ENCODE results near the gene SLC35D2. TPM values are rescaled to one million over a fixed set of nuclear protein-coding genes. Genes with fewer than 3 reads are reported as not detected.

The SLC35D2 gene
- total and polyA plus RNA-seq, 7 donors, result 2.0 to 5.9 (median 3.1) TPM

DNA sequence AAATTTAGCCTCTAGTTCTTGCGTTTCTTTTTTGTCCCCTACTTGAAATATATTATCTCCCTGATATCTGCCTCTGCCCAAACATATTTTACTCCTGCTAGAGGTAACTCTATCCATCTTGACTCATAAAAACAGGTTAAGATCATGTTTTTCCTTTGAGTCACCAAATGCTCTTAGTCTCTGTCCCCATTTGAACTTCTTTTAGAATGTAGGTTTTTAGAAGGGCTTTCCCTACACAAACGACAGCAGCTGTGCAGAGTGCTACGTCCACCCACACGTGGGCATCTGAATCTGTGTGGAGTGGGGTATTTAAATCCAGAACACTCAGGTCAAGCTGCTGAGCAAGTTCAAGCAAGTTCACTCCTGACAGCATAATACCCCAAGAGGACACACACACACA is 83.7 kb downstream of the SLC35D2 start:
- H3K4me3 ChIP-seq, result no peak overlapping the region
- H3K27ac ChIP-seq, result no peak overlapping the region
- 41 to 57% (median 44%) methylated on average over 4 of the region's 4 CpGs for WGBS, 3 donors
- no peaks in the 10 kb centered on the region for H3K9me3 ChIP-seq
- TF ChIP-seq, protein P1, sequence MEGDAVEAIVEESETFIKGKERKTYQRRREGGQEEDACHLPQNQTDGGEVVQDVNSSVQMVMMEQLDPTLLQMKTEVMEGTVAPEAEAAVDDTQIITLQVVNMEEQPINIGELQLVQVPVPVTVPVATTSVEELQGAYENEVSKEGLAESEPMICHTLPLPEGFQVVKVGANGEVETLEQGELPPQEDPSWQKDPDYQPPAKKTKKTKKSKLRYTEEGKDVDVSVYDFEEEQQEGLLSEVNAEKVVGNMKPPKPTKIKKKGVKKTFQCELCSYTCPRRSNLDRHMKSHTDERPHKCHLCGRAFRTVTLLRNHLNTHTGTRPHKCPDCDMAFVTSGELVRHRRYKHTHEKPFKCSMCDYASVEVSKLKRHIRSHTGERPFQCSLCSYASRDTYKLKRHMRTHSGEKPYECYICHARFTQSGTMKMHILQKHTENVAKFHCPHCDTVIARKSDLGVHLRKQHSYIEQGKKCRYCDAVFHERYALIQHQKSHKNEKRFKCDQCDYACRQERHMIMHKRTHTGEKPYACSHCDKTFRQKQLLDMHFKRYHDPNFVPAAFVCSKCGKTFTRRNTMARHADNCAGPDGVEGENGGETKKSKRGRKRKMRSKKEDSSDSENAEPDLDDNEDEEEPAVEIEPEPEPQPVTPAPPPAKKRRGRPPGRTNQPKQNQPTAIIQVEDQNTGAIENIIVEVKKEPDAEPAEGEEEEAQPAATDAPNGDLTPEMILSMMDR (IDR thresholded peaks at IDR 0.05), result no peak
- ATAC-seq (no peak), DNase-seq (no peak)
- H3K36me3 ChIP-seq (ENCODE audit: insufficient read depth in 1 of 2, low read depth in 1 of 2), result no peaks in the 10 kb centered on the region
- intact Hi-C loops (cut with DNase I), result no loop called here
- no peaks in the 10 kb centered on the region for H3K27me3 ChIP-seq (ENCODE audit: insufficient read depth in 3 of 3, low read length in 2 of 3)
- H3K4me1 ChIP-seq, result no peaks in the 10 kb centered on the region

DNA sequence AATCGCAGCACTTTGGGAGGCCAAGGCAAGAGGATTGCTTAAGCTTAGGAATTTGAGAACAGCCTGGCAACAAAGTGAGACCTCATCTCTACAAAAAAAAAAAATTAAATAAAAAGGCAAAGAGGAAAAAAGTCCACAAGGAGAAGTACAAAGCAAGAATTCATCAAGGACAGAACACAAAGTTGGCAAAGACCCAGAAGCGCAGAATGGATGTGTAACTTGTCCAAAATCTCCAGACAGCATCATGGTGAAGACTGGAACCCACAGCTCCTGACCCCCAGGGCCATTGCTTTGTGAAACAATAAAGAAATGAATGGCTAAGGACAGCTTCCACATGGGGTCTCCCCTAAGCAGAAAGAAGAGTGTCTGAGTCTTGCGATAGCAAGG is 89.4 kb downstream of the SLC35D2 start:
- 87 to 95% (median 89%) methylated on average over 3 of the region's 3 CpGs for WGBS, 3 donors
- intact Hi-C loops (cut with DNase I), result no loop called here
- H3K36me3 ChIP-seq (ENCODE audit: insufficient read depth in 1 of 2, low read depth in 1 of 2), result no peaks in the 10 kb centered on the region

DNA sequence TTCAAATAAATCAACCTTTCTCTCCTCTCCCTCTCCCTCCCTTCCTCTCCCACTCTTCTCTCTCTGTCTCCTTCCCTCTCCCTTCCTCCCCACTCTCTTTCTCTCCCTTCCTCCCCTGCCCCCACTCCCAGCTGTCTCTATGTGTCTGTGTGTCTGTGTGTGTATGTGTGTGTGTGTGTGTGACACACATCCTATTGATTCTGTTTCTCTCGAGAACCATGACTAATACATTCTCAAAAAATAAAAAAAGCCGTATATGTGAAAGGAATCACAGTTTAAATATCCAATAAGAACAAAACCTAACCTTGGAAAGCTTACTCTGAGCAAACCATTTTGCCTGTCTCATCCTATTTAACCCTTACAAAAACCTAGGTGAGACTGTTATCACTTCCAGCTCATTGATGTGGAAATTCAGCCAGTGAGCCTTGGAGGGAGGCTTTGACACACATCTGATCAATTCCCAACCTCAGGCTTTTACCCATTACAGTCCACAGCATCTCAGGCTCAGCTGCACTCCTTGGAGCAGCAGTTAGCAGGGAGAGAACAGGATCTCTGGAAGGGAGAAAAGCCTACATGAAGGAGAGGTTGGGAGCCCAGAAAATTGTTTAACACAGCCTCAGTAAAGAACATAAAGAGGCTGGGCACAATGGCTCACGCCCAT is 89.9 kb downstream of the SLC35D2 start:
- intact Hi-C loops (cut with DNase I), result no loop called here
- Histone ChIP-seq H3K4me1 (no peaks in the 10 kb centered on the region), H3K27ac (no peak overlapping the region), H3K4me3 (no peak overlapping the region), H3K9me3 (no peaks in the 10 kb centered on the region), H3K36me3 (ENCODE audit: insufficient read depth in 1 of 2, low read depth in 1 of 2) (no peaks in the 10 kb centered on the region), H3K27me3 (ENCODE audit: insufficient read depth in 3 of 3, low read length in 2 of 3) (no peaks in the 10 kb centered on the region)
- no peak for ATAC-seq
- TF ChIP-seq, protein P1 (IDR thresholded peaks at IDR 0.05), result no peak
- no peak for DNase-seq
- 38 to 54% (median 47%) methylated on average over 3 of the region's 3 CpGs for WGBS, 3 donors

More for the DNA sequence above, 89.4 kb downstream of the SLC35D2 start:
- TF ChIP-seq, protein P1 (IDR thresholded peaks at IDR 0.05), result no peak
- H3K4me3 ChIP-seq, result no peak overlapping the region
- no peaks in the 10 kb centered on the region for H3K4me1 ChIP-seq
- H3K27ac ChIP-seq, result no peak overlapping the region
- DNase-seq (no peak), ATAC-seq (no peak)
- no peaks in the 10 kb centered on the region for H3K9me3 ChIP-seq
- H3K27me3 ChIP-seq (ENCODE audit: insufficient read depth in 3 of 3, low read length in 2 of 3), result no peaks in the 10 kb centered on the region

DNA sequence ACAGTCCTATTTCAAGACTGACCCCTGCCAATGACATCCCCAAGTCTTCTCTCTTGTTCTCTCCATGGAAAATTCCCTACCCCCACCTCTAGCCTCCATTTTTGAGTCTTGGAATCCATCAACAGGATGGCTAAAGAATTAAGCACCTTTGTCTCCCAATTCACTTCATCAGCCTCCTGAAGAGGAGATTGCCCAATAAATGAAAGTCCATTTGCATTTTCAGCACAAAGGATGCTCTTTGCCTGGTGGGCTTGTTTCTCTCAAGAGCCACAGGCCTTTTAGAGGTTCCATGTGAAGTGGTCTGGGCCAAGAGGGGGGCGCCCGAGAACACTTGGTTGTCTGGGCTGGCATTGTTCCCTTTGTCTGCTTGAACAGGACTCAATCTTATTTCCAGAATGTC is 94.1 kb downstream of the SLC35D2 start:
- H3K4me1 ChIP-seq, result no peaks in the 10 kb centered on the region
- ATAC-seq (no peak), DNase-seq (no peak)
- no peaks in the 10 kb centered on the region for H3K36me3 ChIP-seq (ENCODE audit: insufficient read depth in 1 of 2, low read depth in 1 of 2)
- TF ChIP-seq, protein P1 (IDR thresholded peaks at IDR 0.05), result no peak
- no peak overlapping the region for H3K27ac ChIP-seq
- H3K27me3 ChIP-seq (ENCODE audit: insufficient read depth in 3 of 3, low read length in 2 of 3), result no peaks in the 10 kb centered on the region
- intact Hi-C loops (cut with DNase I), result no loop called here
- 76 to 80% (median 79%) methylated on average over 2 of the region's 2 CpGs for WGBS, 3 donors
- H3K4me3 ChIP-seq, result no peak overlapping the region
- no peaks in the 10 kb centered on the region for H3K9me3 ChIP-seq

DNA sequence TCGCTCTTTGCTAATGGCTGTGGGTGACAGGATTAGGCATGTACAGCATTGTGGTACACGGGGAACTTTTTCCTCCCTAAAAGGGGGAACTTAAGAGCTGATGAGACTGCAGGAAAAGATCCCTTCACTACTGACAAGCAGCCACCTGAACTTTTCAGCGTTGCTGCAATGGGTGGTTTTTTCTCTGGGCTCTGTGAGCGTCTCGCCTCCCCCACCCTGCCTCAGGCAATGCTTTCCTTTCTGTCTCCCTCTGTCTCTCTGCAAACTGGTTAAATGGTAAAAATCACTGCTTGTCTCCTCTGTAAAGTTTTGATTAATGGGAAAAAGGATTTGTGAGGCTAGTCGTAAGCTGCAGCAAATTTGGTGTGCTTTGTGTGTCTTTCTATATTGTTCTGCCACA is 101.9 kb downstream of the SLC35D2 start:
- H3K4me3 ChIP-seq, result no peak overlapping the region
- H3K9me3 ChIP-seq, result no peaks in the 10 kb centered on the region
- DNase-seq (no peak), ATAC-seq (no peak)
- 79 to 84% (median 81%) methylated on average over 6 of the region's 6 CpGs for WGBS, 3 donors
- intact Hi-C loops (cut with DNase I), result no loop called here
- no peaks in the 10 kb centered on the region for H3K27me3 ChIP-seq (ENCODE audit: insufficient read depth in 3 of 3, low read length in 2 of 3)
- H3K4me1 ChIP-seq, result no peaks in the 10 kb centered on the region
- H3K27ac ChIP-seq, result no peak overlapping the region
- TF ChIP-seq, protein P1 (IDR thresholded peaks at IDR 0.05), result no peak
- H3K36me3 ChIP-seq (ENCODE audit: insufficient read depth in 1 of 2, low read depth in 1 of 2), result no peaks in the 10 kb centered on the region

Data from psoas muscle (tissue), 8 donors.